Breast epithelium (tissue), 3 donors: ENCODE measurements around the gene KIAA1217.

Experiments
- CTCF ChIP-seq, 3 donors: fragments of 450-650 bp; IDR thresholded peaks; one replicate each; pipeline ENCODE4 v1.5.1; 2016 to 2017; ENCODE audit warnings: antibody characterized with exemption in 3 of 3, mild to moderate bottlenecking in 3 of 3, moderate library complexity in 3 of 3
- POLR2A ChIP-seq: fragments of 450-650 bp; IDR thresholded peaks from one replicate; pipeline ENCODE4 v1.6.1; 2016; ENCODE audit warnings: antibody characterized with exemption, mild to moderate bottlenecking, moderate library complexity

GRCh38 chr10:24446739-24447138 is 237.8 kb downstream of the KIAA1217 start:
- TF ChIP-seq CTCF (IDR thresholded peaks at IDR 0.05) (no peak), POLR2A (no peak)
